Gastrocnemius medialis (tissue), 4 donors: ENCODE results near the gene TBC1D3I. TPM values are rescaled to one million over a fixed set of nuclear protein-coding genes. Genes with fewer than 3 reads are reported as not detected.
"Not testable (repeated sequence)": the region's sequence is repeated elsewhere in the genome, so short reads cannot be mapped to it uniquely, and the experiment has no call there.

ENCODE experiments used
- ATAC-seq, 2 donors: fragments of 150-250 bp; one replicate each; pipeline ENCODE4 v1.9.1; 2016
- DNase-seq, 2 donors: peaks; one replicate each; pipeline ENCODE4 v3.0.0-alpha.2; 2019
- H3K27ac ChIP-seq, 4 donors: fragments of 200-600 bp; sonication (generic); 1 replicate in 1 of 4; 2 replicates in 3 of 4; pipeline ENCODE4 v1.5.1; 2016 to 2018; ENCODE audit warnings: mild to moderate bottlenecking in 2 of 4, moderate library complexity in 1 of 4
- H3K27me3 ChIP-seq, 3 donors: fragments of 200-600 bp; sonication (generic) in 2 of 3; 1 replicate in 1 of 3; 2 replicates in 2 of 3; pipeline versions ENCODE4 v1.5.1 to v1.6.0; 2016 to 2019; ENCODE audit warnings: mild to moderate bottlenecking in 1 of 3, moderate library complexity in 1 of 3
- H3K36me3 ChIP-seq, 2 donors: fragments of 200-600 bp; sonication (generic) in 1 of 2; one replicate each; pipeline ENCODE4 v1.5.1; 2017 to 2018
- H3K4me1 ChIP-seq, 2 donors: fragments of 200-600 bp; sonication (generic) in 1 of 2; one replicate each; pipeline ENCODE4 v1.5.1; 2016 to 2017; ENCODE audit warnings: mild to moderate bottlenecking in 2 of 2
- H3K4me3 ChIP-seq, 4 donors: fragments of 200-600 bp; sonication (generic) in 3 of 4; 1 replicate in 1 of 4; 2 replicates in 3 of 4; pipeline ENCODE4 v1.5.1; 2016 to 2019; ENCODE audit warnings: mild to moderate bottlenecking in 2 of 4
- H3K9me3 ChIP-seq, 3 donors: fragments of 200-600 bp; sonication (generic) in 2 of 3; 1 replicate in 1 of 3; 2 replicates in 2 of 3; pipeline ENCODE4 v1.5.1; 2016 to 2019
- POLR2A ChIP-seq, 2 donors: fragments of 450-650 bp; IDR thresholded peaks; one replicate each; pipeline ENCODE4 v1.6.1; 2017; ENCODE audit warnings: antibody characterized with exemption in 2 of 2, mild to moderate bottlenecking in 2 of 2, moderate library complexity in 2 of 2
- in situ Hi-C, 4 donors: fragments of 200-750 bp; cut with MboI; loops; one replicate each; pipeline versions ENCODE4 v1.15.0 to v1.8.0; 2017; ENCODE audit warnings: low sequenced_read_pairs in 4 of 4
- intact Hi-C: fragments of 100-400 bp; cut with DNase I; formaldehyde crosslinking; loops from one replicate; pipeline ENCODE4 v1.15.1; 2023; ENCODE audit warnings: low total_unique reads
- total RNA-seq, 4 donors: library from RNA; depleted of rRNA; stranded (reverse); fragments of >200 nt; gene quantifications; one replicate each; pipeline versions ENCODE4 v1.1.0 to v1.2.3, GENCODE V29; 2016
- TF ChIP-seq, protein P1 (sequence below), 5 experiments: fragments of 450-650 bp in 3 of 5; fragments of 200-600 bp in 2 of 5; sonication (generic) in 2 of 5; IDR thresholded peaks in 4 of 5; conservative IDR thresholded peaks in 1 of 5; 1 replicate in 4 of 5; 2 replicates in 1 of 5; pipeline ENCODE4 v1.5.1; 2016 to 2019; ENCODE audit warnings: antibody characterized with exemption in 5 of 5, mild to moderate bottlenecking in 3 of 5, moderate library complexity in 3 of 5

Gene TBC1D3I
- total RNA-seq, 4 donors from 2014 or later: 0.25 TPM; not detected in 3

DNA sequence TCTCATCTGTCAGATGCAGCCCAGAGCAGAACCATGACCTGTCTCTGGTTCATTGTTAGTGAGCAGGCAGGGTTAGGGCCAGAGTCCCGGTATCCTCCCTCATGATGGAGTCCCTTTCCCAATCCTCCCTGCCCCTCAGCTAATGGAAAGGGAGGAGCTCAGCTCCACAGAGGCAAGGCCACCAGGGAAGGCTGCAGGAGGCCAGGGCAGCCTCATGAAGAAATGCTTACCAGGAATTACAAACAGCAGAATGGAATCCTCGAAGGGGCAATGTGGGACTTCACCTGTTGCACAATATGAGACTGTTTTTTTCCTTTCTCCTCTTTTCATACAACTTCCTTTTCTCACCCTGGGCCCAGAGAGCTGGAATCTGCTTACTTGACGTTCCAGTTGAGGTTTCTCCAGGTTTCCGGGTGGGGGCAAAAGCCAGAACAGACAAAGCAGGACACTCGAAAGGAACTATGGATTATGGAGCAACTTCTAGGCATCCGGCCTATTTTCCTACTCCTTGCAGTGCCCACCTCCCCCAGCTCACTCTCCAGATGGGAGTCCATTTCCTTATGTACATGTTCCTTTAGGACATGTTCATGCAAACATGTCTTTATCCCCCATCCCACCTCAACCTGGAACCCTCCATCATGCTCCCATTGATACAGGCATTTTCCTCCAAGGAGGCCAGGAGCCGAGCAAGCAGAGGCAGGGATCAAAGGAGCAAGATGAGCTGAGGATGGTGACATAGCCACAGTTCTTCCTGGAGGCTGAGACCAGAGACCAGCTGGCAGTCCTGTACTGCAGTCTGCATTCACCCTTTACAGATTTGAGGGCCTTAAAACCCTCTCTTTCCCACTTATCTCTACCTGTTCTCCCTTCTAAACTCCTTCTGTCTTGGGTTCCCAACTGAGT, 48.7 kb downstream of the TBC1D3I start:
- in situ Hi-C loops, H3K36me3 ChIP-seq, DNase-seq, H3K4me3 ChIP-seq, intact Hi-C loops, H3K9me3 ChIP-seq, ATAC-seq, H3K4me1 ChIP-seq, H3K27me3 ChIP-seq, H3K27ac ChIP-seq: not testable (repeated sequence)

DNA sequence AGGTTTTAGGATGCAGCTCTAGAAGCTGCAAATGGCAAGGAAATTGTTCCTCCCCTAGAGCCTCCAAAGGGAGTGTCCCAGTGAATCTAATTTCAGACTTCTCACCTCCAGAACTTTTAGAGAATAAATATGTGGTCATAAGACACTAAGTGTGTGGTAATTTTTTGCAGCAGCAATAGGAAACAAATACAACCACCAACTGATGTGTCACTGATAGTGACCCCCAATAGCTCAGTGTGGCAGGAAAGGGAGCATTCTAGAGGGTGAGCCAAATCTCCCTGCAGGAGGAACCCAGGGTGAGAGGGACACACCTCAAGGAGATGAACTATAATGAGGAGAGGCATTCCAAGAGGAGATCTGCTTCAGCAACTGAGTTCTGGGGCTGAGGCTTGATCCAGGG, 49.5 kb downstream of the TBC1D3I start:
- Histone ChIP-seq H3K4me3 (no peak overlapping the region), H3K27me3 (peaks cover 0 to 6% (median 0%) of the 10 kb centered on the region in 3 donors), H3K4me1 (no peaks in the 10 kb centered on the region), H3K9me3 (peaks cover 0 to 6% (median 0%) of the 10 kb centered on the region in 3 donors), H3K27ac (no peak overlapping the region), H3K36me3 (no peaks in the 10 kb centered on the region)
- TF ChIP-seq POLR2A (IDR thresholded peaks at IDR 0.05): no peak
- TF ChIP-seq, protein P1, sequence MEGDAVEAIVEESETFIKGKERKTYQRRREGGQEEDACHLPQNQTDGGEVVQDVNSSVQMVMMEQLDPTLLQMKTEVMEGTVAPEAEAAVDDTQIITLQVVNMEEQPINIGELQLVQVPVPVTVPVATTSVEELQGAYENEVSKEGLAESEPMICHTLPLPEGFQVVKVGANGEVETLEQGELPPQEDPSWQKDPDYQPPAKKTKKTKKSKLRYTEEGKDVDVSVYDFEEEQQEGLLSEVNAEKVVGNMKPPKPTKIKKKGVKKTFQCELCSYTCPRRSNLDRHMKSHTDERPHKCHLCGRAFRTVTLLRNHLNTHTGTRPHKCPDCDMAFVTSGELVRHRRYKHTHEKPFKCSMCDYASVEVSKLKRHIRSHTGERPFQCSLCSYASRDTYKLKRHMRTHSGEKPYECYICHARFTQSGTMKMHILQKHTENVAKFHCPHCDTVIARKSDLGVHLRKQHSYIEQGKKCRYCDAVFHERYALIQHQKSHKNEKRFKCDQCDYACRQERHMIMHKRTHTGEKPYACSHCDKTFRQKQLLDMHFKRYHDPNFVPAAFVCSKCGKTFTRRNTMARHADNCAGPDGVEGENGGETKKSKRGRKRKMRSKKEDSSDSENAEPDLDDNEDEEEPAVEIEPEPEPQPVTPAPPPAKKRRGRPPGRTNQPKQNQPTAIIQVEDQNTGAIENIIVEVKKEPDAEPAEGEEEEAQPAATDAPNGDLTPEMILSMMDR (IDR thresholded peaks at IDR 0.05 in 4 of 5, conservative IDR thresholded peaks at IDR 0.05 in 1 of 5): no peak
- in situ Hi-C loops (no loop called here), intact Hi-C loops (no loop called here)
- ATAC-seq: no peak
- DNase-seq: no peak

GRCh38 chr17:36213695-36214094, 50.7 kb downstream of the TBC1D3I start:
- in situ Hi-C loops: no loop called here
- no peaks in the 10 kb centered on the region for H3K4me1 ChIP-seq
- DNase-seq (no peak), ATAC-seq (no peak)
- no peak overlapping the region for H3K27ac ChIP-seq
- no peaks in the 10 kb centered on the region for H3K36me3 ChIP-seq
- H3K9me3 ChIP-seq: peaks cover 0 to 3% (median 0%) of the 10 kb centered on the region in 3 donors
- peaks cover 0 to 6% (median 0%) of the 10 kb centered on the region in 3 donors for H3K27me3 ChIP-seq
- H3K4me3 ChIP-seq: no peak overlapping the region
- intact Hi-C loops: no loop called here
- TF ChIP-seq, protein P1 (IDR thresholded peaks at IDR 0.05 in 4 of 5, conservative IDR thresholded peaks at IDR 0.05 in 1 of 5): no peak
- no peak for TF ChIP-seq POLR2A (IDR thresholded peaks at IDR 0.05)

DNA sequence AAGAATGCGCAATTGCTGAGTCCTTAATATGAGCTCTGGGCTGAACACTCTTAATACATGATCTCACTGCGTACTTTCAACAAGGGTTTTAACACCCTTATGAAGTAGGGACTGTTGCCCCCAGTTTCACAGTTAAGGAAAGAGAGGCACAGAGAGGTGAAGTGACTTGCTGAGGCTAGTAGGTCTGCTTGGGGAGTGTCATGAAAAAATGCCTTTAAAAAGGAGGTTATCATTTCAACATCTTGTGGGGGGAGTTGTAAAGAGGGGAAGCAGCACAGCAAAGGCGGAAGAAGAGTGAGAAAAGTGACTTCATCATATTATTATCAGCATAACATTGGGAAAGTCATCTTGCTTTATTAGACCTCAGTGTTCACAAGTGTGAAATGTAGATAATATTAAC, 51.4 kb downstream of the TBC1D3I start:
- TF ChIP-seq, protein P1 (IDR thresholded peaks at IDR 0.05 in 4 of 5, conservative IDR thresholded peaks at IDR 0.05 in 1 of 5): no peak
- no peak for TF ChIP-seq POLR2A (IDR thresholded peaks at IDR 0.05)
- H3K4me3 ChIP-seq: no peak overlapping the region
- H3K27me3 ChIP-seq: peaks cover 0 to 6% (median 0%) of the 10 kb centered on the region in 3 donors
- intact Hi-C loops (no loop called here), in situ Hi-C loops (no loop called here)
- no peak for DNase-seq
- no peak for ATAC-seq
- H3K27ac ChIP-seq: no peak overlapping the region
- H3K36me3 ChIP-seq: no peaks in the 10 kb centered on the region
- H3K4me1 ChIP-seq: no peaks in the 10 kb centered on the region
- no peaks in the 10 kb centered on the region for H3K9me3 ChIP-seq

- TF ChIP-seq POLR2A (IDR thresholded peaks at IDR 0.05): no peak
- TF ChIP-seq, protein P1 (IDR thresholded peaks at IDR 0.05 in 4 of 5, conservative IDR thresholded peaks at IDR 0.05 in 1 of 5): no peak
- H3K4me3 ChIP-seq: no peak overlapping the region
- DNase-seq (no peak), ATAC-seq (no peak)
- intact Hi-C loops: no loop called here
- in situ Hi-C loops: no loop called here
- H3K9me3 ChIP-seq: no peaks in the 10 kb centered on the region
- peaks cover 0 to 6% (median 0%) of the 10 kb centered on the region in 3 donors for H3K27me3 ChIP-seq
- H3K27ac ChIP-seq: no peak overlapping the region
- no peaks in the 10 kb centered on the region for H3K36me3 ChIP-seq
- H3K4me1 ChIP-seq: no peaks in the 10 kb centered on the region
These were observed 52.1 kb downstream of the TBC1D3I start for GRCh38 chr17:36212272-36212605.

DNA sequence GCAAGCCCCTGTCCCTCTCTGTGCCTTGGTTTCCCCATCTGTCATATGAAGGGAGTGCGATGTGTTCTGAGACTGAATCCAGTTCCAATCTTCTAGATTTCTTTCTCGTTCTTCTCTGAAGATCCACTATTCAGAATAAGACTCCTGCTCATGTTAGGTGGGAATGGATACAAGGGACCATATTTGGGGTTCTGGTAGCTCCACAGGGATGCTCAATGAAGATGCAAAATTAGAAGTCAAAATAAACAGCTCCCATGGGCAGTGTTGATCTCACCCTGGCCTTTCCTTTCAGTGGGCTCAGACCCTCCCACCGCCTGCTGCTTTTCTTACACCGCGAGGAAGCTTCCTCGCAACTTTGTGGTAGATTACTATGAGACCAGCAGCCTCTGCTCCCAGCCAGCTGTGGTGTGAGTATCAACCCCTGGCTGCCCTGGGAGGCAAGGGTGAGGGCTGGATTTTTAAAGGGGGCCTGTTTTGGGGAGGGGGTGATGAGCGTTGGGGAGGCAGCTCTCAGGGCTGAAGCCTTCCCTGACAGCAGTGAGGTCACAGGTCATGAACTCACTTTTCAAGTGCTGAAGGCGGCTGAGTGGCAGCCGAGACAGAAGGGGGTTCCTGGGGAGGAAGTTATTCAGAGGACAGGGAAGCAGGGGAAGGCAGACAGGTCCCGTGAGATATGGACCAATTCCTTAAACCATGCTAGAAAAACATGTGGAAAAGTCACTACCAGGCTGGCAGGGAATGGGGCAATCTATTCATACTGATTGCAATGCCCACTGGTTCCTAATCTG, 52.7 kb downstream of the TBC1D3I start:
- intact Hi-C loops, H3K36me3 ChIP-seq, H3K4me3 ChIP-seq, ATAC-seq, H3K27me3 ChIP-seq, DNase-seq, H3K27ac ChIP-seq, H3K9me3 ChIP-seq, H3K4me1 ChIP-seq, in situ Hi-C loops: not testable (repeated sequence)

DNA sequence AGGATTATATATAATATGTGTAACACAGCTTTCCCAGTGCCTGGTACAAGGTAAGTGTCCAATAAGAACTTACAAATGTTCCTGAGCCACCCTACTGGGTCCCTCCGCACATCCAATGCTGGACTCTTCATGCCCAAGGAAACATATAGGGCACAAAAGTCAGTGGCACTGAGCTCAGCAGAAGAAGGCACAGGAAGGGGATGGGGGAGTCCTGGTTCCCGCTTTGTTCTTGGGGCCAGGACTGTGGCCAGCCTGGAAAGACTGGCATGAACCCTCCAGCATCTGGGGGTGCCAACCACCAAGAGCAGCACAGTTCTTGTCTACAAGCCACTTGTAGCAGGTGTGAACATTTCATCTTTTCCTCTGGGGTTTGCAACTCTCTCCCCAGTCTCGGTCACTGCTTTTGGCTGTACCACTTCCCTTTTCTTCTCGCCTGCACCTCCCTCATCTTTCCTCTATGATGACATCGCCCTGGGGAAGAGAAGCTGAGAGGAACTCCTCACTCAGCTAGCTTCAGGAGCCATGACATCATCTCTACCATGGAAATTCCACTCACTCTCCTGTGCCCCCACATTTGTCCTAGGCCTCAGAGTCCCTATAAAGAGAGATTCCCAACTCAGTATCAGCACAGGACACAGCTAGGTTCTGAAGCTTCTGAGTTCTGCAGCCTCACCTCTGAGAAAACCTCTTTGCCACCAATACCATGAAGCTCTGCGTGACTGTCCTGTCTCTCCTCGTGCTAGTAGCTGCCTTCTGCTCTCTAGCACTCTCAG, 53.7 kb downstream of the TBC1D3I start, which contains the start of gene CCL4L2:
CCL4L2 (plus strand) TSS at position 625 of the 773 bp plus-strand sequence.
- in situ Hi-C loops, DNase-seq, H3K36me3 ChIP-seq, intact Hi-C loops, H3K9me3 ChIP-seq, H3K27me3 ChIP-seq, ATAC-seq, H3K27ac ChIP-seq, H3K4me3 ChIP-seq, H3K4me1 ChIP-seq: not testable (repeated sequence)
